RWPE1 (cell line): ENCODE data around the gene ISOC2.
"Not testable (repeated sequence)": the region's sequence is repeated elsewhere in the genome, so short reads cannot be mapped to it uniquely, and the experiment has no call there.

Experiments
- CTCF ChIA-PET: fragments of 350-600 bp; sonication (Branson Sonifier 250); formaldehyde crosslinking; extraction: SDS; loops from one replicate; lab custom pipeline; 2021; lab: Yijun Ruan, JAX
- POLR2A ChIA-PET: fragments of 400-600 bp; formaldehyde crosslinking; extraction: SDS; loops from one replicate; lab custom pipeline; 2020; ENCODE audit warnings: antibody characterized with exemption; ENCODE audit not compliant: low non-redundant PET; lab: Yijun Ruan, JAX
- DNase-seq: peaks from one replicate; pipeline ENCODE4 v3.0.0; 2012; ENCODE audit warnings: low spot score
- H3K27ac ChIP-seq: fragments of 450-650 bp; 2 replicates; pipeline ENCODE4 v1.5.1; 2017
- TF ChIP-seq, protein P1 (sequence below): fragments of 450-650 bp; conservative IDR thresholded peaks from 2 replicates; pipeline ENCODE4 v1.5.1; 2017; ENCODE audit warnings: low read depth, mild to moderate bottlenecking

The ISOC2 gene

GRCh38 chr19:55419624-55420236 lies 41.7 kb downstream of the ISOC2 start:
- ChIA-PET CTCF (no interaction called here), POLR2A (interaction anchor here (0.5 kb wide), 1 partner anchor 11 kb away, joined by 5 read pairs; no protein-coding TSS in a partner anchor)
- no peak for DNase-seq
- TF ChIP-seq, protein P1, sequence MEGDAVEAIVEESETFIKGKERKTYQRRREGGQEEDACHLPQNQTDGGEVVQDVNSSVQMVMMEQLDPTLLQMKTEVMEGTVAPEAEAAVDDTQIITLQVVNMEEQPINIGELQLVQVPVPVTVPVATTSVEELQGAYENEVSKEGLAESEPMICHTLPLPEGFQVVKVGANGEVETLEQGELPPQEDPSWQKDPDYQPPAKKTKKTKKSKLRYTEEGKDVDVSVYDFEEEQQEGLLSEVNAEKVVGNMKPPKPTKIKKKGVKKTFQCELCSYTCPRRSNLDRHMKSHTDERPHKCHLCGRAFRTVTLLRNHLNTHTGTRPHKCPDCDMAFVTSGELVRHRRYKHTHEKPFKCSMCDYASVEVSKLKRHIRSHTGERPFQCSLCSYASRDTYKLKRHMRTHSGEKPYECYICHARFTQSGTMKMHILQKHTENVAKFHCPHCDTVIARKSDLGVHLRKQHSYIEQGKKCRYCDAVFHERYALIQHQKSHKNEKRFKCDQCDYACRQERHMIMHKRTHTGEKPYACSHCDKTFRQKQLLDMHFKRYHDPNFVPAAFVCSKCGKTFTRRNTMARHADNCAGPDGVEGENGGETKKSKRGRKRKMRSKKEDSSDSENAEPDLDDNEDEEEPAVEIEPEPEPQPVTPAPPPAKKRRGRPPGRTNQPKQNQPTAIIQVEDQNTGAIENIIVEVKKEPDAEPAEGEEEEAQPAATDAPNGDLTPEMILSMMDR: no peak
- H3K27ac ChIP-seq: no peak overlapping the region

DNA sequence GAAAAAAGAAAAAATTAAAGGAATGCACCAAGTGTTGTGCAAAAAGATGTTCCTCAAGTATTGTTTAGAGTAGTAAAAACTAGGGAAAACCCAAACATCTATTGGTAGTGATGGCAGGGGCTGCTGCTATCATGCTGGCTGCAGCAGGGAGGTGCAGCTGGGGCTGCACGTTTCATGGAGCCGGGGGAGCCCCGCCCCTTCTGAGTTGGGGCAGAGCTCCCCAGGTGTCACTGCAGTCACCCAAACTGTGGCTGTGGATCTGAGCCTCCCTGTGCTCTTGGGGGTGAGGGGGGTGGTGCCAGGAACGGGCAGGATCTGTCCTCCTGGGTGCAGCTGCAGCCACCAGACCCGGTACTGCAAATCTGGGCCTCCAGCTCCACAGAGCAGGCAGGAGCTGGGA lies 42.3 kb downstream of the ISOC2 start:
- TF ChIP-seq, protein P1: no peak
- ChIA-PET POLR2A (no interaction called here), CTCF (interaction anchor here (1.0 to 1.7 kb wide), 4 partner anchors 10 to 278 kb away, joined by 3 to 7 read pairs (median 6); no protein-coding TSS in a partner anchor)
- no peak for DNase-seq
- H3K27ac ChIP-seq: no peak overlapping the region

- TF ChIP-seq, protein P1: peak; percentile 75
- H3K27ac ChIP-seq: no peak overlapping the region
- peak; percentile 71 for DNase-seq
- ChIA-PET CTCF (interaction anchor here (0.6 to 1.7 kb wide), 8 partner anchors 11 to 277 kb away, joined by 3 to 7 read pairs (median 5); partner anchors contain the start of gene TMEM238), POLR2A (no interaction called here)
Observed at GRCh38 chr19:55418185-55418584, 43.3 kb downstream of the ISOC2 start.

DNA sequence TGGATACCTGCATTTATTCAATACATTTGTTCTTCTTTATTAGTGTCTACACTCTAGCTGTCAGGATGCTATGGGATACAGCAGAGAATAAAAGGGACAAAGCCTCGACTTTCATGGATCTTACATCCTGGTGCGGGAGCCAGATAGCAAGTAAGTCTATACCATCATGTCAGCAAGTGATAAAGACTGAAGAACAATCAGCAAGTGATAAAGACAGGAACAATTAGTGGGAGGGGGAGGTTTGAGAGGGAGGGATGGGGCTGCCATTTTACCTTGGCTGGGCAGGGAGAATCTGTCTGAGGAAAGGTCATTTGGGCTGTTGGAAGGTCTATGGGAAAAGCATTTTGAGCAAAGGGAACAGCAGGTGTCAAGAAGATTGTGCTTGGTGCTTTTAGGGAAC lies 51.3 kb downstream of the ISOC2 start:
- CTCF ChIA-PET: no interaction called here
- TF ChIP-seq, protein P1: no peak

GRCh38 chr19:55409179-55409578 lies 52.3 kb downstream of the ISOC2 start:
- not testable (repeated sequence) for DNase-seq
- ChIA-PET CTCF (interaction anchor here (0.5 to 1.0 kb wide), 4 partner anchors 28 to 972 kb away, joined by 3 to 6 read pairs (median 4); no protein-coding TSS in a partner anchor), POLR2A (interaction anchor here (0.7 kb wide), 1 partner anchor 11 kb away, joined by 5 read pairs; no protein-coding TSS in a partner anchor)
- peak overlapping the region; percentile 97 for H3K27ac ChIP-seq

More for the DNA sequence above, 51.3 kb downstream of the ISOC2 start:
- POLR2A ChIA-PET: no interaction called here
- H3K27ac ChIP-seq: no peak overlapping the region
- no peak for DNase-seq

GRCh38 chr19:55408533-55408872 lies 52.9 kb downstream of the ISOC2 start:
- DNase-seq: no peak
- POLR2A ChIA-PET: no interaction called here
- H3K27ac ChIP-seq: peak overlapping the region; percentile 97
- TF ChIP-seq, protein P1: no peak
- CTCF ChIA-PET: interaction anchor here (0.7 to 1.0 kb wide), 2 partner anchors 13 to 29 kb away, joined by 3 to 6 read pairs; no protein-coding TSS in a partner anchor
